DOHH2 (cell line): ENCODE data around the gene FA2H.
A peak's percentile ranks its signal among the peaks of the same experiment; 100 is the strongest.

Source experiments
- H3F3A ChIP-seq: fragments of 200-600 bp; sonication (generic), shearing (Covaris generic); 2 replicates; pipeline ENCODE4 v1.6.0; 2016; ENCODE audit warnings: antibody characterized with exemption, mild to moderate bottlenecking; ENCODE audit not compliant: control insufficient read depth, insufficient read depth
- H3K27ac ChIP-seq: fragments of 200-600 bp; sonication (generic); 2 replicates; pipeline ENCODE4 v1.5.1; 2014; ENCODE audit warnings: low read depth, mild to moderate bottlenecking, low read length, moderate library complexity
- H3K27me3 ChIP-seq: fragments of 200-600 bp; sonication (generic); 2 replicates; pipeline ENCODE4 v1.6.1; 2014; ENCODE audit warnings: mild to moderate bottlenecking, low read length, mixed read lengths; ENCODE audit not compliant: control insufficient read depth
- H3K36me3 ChIP-seq: fragments of 200-600 bp; sonication (generic); 2 replicates; pipeline ENCODE4 v1.6.1; 2014; ENCODE audit warnings: mild to moderate bottlenecking, low read length, moderate library complexity, mixed read lengths; ENCODE audit not compliant: control insufficient read depth
- H3K4me1 ChIP-seq: fragments of 200-600 bp; sonication (generic); 2 replicates; pipeline ENCODE4 v1.6.1; 2014; ENCODE audit warnings: mild to moderate bottlenecking, low read length, mixed read lengths; ENCODE audit not compliant: control insufficient read depth
- H3K4me2 ChIP-seq: fragments of 200-600 bp; sonication (generic); 2 replicates; pipeline ENCODE4 v1.6.0; 2014; ENCODE audit warnings: mild to moderate bottlenecking, low read length, moderate library complexity
- H3K4me3 ChIP-seq: fragments of 200-600 bp; sonication (generic); 2 replicates; pipeline ENCODE4 v1.5.1; 2014; ENCODE audit warnings: mild to moderate bottlenecking, low read length, mixed read lengths
- H3K79me2 ChIP-seq: fragments of 200-600 bp; sonication (generic); 2 replicates; pipeline ENCODE4 v1.6.1; 2014; ENCODE audit warnings: mild to moderate bottlenecking, low read length, mixed read lengths; ENCODE audit not compliant: control insufficient read depth
- H3K9me2 ChIP-seq: fragments of 200-600 bp; sonication (generic); replicated peaks from 2 replicates; pipeline ENCODE4 v1.6.1; 2014; ENCODE audit warnings: mild to moderate bottlenecking, low read length, mixed read lengths; ENCODE audit not compliant: control insufficient read depth
- H3K9me3 ChIP-seq: fragments of 200-600 bp; sonication (generic); 2 replicates; pipeline ENCODE4 v1.6.1; 2014; ENCODE audit warnings: antibody characterized with exemption, low read length, mixed read lengths; ENCODE audit not compliant: control insufficient read depth, insufficient read depth
- H4K20me1 ChIP-seq: fragments of 200-600 bp; sonication (generic); 2 replicates; pipeline ENCODE4 v1.6.0; 2014; ENCODE audit warnings: low read depth, mild to moderate bottlenecking, antibody characterized with exemption, low read length, moderate library complexity; ENCODE audit not compliant: control insufficient read depth, insufficient read depth
- EZH2phosphoT487 ChIP-seq: fragments of 200-600 bp; sonication (generic); IDR thresholded peaks from 2 replicates; pipeline ENCODE4 v1.6.1; 2017; ENCODE audit warnings: borderline replicate concordance, mild to moderate bottlenecking, antibody characterized with exemption, low read length, moderate library complexity, mixed read lengths
- TF ChIP-seq, protein P1 (sequence below): fragments of 200-600 bp; sonication (generic); IDR thresholded peaks from one replicate; pipeline ENCODE4 v1.5.1; 2014; ENCODE audit warnings: antibody characterized with exemption, mild to moderate bottlenecking, low read depth, low read length; ENCODE audit not compliant: poor library complexity, severe bottlenecking

FA2H gene

GRCh38 chr16:74698222-74698621 lies 76.4 kb downstream of the FA2H start:
- Histone ChIP-seq H3K4me3 (no peak overlapping the region), H3K4me1 (peaks cover 45% of the 10 kb centered on the region), H3K9me2 (no peaks in the 10 kb centered on the region), H3F3A (peaks cover 6% of the 10 kb centered on the region; the same call in 1 of the 2 replicates), H3K9me3 (no peaks in the 10 kb centered on the region), H4K20me1 (no peaks in the 10 kb centered on the region), H3K4me2 (no peak overlapping the region), H3K36me3 (no peaks in the 10 kb centered on the region), H3K79me2 (no peaks in the 10 kb centered on the region), H3K27me3 (peaks cover 36% of the 10 kb centered on the region), H3K27ac (no peak overlapping the region)
- TF ChIP-seq, protein P1, sequence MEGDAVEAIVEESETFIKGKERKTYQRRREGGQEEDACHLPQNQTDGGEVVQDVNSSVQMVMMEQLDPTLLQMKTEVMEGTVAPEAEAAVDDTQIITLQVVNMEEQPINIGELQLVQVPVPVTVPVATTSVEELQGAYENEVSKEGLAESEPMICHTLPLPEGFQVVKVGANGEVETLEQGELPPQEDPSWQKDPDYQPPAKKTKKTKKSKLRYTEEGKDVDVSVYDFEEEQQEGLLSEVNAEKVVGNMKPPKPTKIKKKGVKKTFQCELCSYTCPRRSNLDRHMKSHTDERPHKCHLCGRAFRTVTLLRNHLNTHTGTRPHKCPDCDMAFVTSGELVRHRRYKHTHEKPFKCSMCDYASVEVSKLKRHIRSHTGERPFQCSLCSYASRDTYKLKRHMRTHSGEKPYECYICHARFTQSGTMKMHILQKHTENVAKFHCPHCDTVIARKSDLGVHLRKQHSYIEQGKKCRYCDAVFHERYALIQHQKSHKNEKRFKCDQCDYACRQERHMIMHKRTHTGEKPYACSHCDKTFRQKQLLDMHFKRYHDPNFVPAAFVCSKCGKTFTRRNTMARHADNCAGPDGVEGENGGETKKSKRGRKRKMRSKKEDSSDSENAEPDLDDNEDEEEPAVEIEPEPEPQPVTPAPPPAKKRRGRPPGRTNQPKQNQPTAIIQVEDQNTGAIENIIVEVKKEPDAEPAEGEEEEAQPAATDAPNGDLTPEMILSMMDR, result no peak
- TF ChIP-seq EZH2phosphoT487, result no peak

DNA sequence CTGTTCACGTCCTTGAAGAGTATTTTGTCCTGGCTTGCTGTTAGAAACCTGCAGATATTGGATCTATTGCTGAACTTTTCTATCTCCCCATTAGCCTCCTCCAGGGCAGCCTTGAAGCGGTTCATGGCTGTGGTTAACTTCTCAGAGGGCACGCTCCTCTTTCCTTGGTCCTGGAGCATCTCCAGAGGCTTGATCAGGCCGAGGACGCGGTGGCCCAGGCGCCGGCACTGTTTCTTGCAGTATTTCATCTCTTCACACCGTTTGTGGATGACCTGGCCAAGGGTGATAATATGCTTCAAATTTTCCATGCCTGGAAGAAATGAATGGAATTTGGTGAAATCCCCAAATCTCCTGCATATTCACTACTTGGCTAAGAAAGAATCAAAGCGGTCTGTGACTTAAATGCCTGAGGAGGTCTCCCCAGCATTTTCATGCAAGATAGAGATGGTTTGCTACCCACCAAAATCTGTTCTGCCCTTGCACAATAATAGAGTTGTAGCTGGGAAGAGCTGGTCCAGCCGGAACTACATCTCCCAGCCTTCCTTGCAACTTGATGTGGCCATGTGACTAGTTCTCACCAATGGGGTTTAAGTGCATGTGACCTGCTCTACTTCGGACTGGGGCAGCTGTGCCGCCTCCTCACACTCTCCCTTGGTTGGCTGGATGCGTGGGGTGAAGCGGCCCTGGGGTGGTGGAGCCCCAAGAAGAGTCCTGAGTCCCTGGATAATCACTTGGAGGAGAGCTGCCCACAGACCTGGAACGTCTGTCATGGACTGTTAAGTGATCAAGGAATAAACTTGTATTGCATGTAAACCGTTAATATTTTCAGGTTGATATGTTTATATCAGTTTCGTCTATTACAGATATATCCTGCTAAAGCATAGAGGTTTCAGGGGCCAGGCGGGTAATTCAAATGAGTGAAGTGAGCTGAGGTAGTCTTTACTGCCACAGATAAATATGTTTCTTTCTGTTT lies 78.9 kb downstream of the FA2H start:
- Histone ChIP-seq H3F3A (peaks cover under 1% of the 10 kb centered on the region; the same call in 1 of the 2 replicates), H3K4me1 (peaks cover 33% of the 10 kb centered on the region), H3K9me2 (no peaks in the 10 kb centered on the region), H4K20me1 (no peaks in the 10 kb centered on the region), H3K4me3 (peak overlapping the region; percentile 59), H3K79me2 (no peaks in the 10 kb centered on the region), H3K27me3 (peaks cover 37% of the 10 kb centered on the region), H3K9me3 (no peaks in the 10 kb centered on the region), H3K36me3 (no peaks in the 10 kb centered on the region), H3K4me2 (peak overlapping the region; percentile 55), H3K27ac (no peak overlapping the region)
- no peak for TF ChIP-seq EZH2phosphoT487
- TF ChIP-seq, protein P1, result no peak

- Histone ChIP-seq H4K20me1 (no peaks in the 10 kb centered on the region), H3K9me3 (no peaks in the 10 kb centered on the region; the same call in 1 of the 2 replicates), H3K4me2 (no peak overlapping the region), H3K27ac (no peak overlapping the region), H3K4me3 (no peak overlapping the region), H3K9me2 (no peaks in the 10 kb centered on the region), H3F3A (no peaks in the 10 kb centered on the region), H3K79me2 (no peaks in the 10 kb centered on the region), H3K27me3 (peaks cover 22% of the 10 kb centered on the region), H3K4me1 (peaks cover 5% of the 10 kb centered on the region), H3K36me3 (no peaks in the 10 kb centered on the region)
- no peak for TF ChIP-seq EZH2phosphoT487
- TF ChIP-seq, protein P1, result no peak
Observed at GRCh38 chr16:74691093-74691855, 83.3 kb downstream of the FA2H start.
